Measurements from ENCODE around the gene EPB41L4B.

The EPB41L4B gene

GRCh38 chr9:109176963-109177362 lies 143.9 kb downstream of the EPB41L4B start:
- H3K4me3 ChIP-seq (ENCODE audit: low read depth, low read length), result no peak overlapping the region
- no peak for TF ChIP-seq CTCF (IDR thresholded peaks at IDR 0.05; ENCODE audit: low read depth, low read length)
- no peak for TF ChIP-seq MAX (IDR thresholded peaks at IDR 0.05; ENCODE audit: low read depth, low read length)
- TF ChIP-seq POLR2A (IDR thresholded peaks at IDR 0.05; ENCODE audit: extremely low read depth, insufficient read length), result no peak
- no peak for TF ChIP-seq MYC (IDR thresholded peaks at IDR 0.05; ENCODE audit: low read depth, low read length)
- no peak for DNase-seq (ENCODE audit: low read depth)

- no peak overlapping the region for H3K4me3 ChIP-seq (ENCODE audit: low read depth, low read length)
- no peak for TF ChIP-seq MYC (IDR thresholded peaks at IDR 0.05; ENCODE audit: low read depth, low read length)
- TF ChIP-seq MAX (IDR thresholded peaks at IDR 0.05; ENCODE audit: low read depth, low read length), result no peak
- TF ChIP-seq CTCF (IDR thresholded peaks at IDR 0.05; ENCODE audit: low read depth, low read length), result no peak
- no peak for TF ChIP-seq POLR2A (IDR thresholded peaks at IDR 0.05; ENCODE audit: extremely low read depth, insufficient read length)
- DNase-seq (ENCODE audit: low read depth), result no peak
Measured at GRCh38 chr9:109176386-109176785, 144.5 kb downstream of the EPB41L4B start.

- TF ChIP-seq MYC (IDR thresholded peaks at IDR 0.05; ENCODE audit: low read depth, low read length) (no peak), MAX (IDR thresholded peaks at IDR 0.05; ENCODE audit: low read depth, low read length) (no peak), POLR2A (IDR thresholded peaks at IDR 0.05; ENCODE audit: extremely low read depth, insufficient read length) (no peak), CTCF (IDR thresholded peaks at IDR 0.05; ENCODE audit: low read depth, low read length) (no peak)
- no peak overlapping the region for H3K4me3 ChIP-seq (ENCODE audit: low read depth, low read length)
- DNase-seq (ENCODE audit: low read depth), result no peak
Measured at GRCh38 chr9:109172935-109173334, 147.9 kb downstream of the EPB41L4B start.

- H3K4me3 ChIP-seq (ENCODE audit: low read depth, low read length), result no peak overlapping the region
- TF ChIP-seq POLR2A (IDR thresholded peaks at IDR 0.05; ENCODE audit: extremely low read depth, insufficient read length) (no peak), MAX (IDR thresholded peaks at IDR 0.05; ENCODE audit: low read depth, low read length) (no peak), CTCF (IDR thresholded peaks at IDR 0.05; ENCODE audit: low read depth, low read length) (no peak)
- DNase-seq (ENCODE audit: low read depth), result no peak
Measured at GRCh38 chr9:109171926-109172325, 148.9 kb downstream of the EPB41L4B start.

- H3K4me3 ChIP-seq (ENCODE audit: low read depth, low read length), result no peak overlapping the region
- DNase-seq (ENCODE audit: low read depth), result no peak
- TF ChIP-seq CTCF (IDR thresholded peaks at IDR 0.05; ENCODE audit: low read depth, low read length) (no peak), POLR2A (IDR thresholded peaks at IDR 0.05; ENCODE audit: extremely low read depth, insufficient read length) (no peak), MYC (IDR thresholded peaks at IDR 0.05; ENCODE audit: low read depth, low read length) (no peak), MAX (IDR thresholded peaks at IDR 0.05; ENCODE audit: low read depth, low read length) (no peak)
Measured at GRCh38 chr9:109168170-109168569, 152.7 kb downstream of the EPB41L4B start.

- H3K4me3 ChIP-seq (ENCODE audit: low read depth, low read length), result no peak overlapping the region
- DNase-seq (ENCODE audit: low read depth), result no peak
- no peak for TF ChIP-seq MAX (IDR thresholded peaks at IDR 0.05; ENCODE audit: low read depth, low read length)
- TF ChIP-seq MYC (IDR thresholded peaks at IDR 0.05; ENCODE audit: low read depth, low read length), result no peak
- no peak for TF ChIP-seq CTCF (IDR thresholded peaks at IDR 0.05; ENCODE audit: low read depth, low read length)
- TF ChIP-seq POLR2A (IDR thresholded peaks at IDR 0.05; ENCODE audit: extremely low read depth, insufficient read length), result no peak
Measured at GRCh38 chr9:109167716-109168115, 153.1 kb downstream of the EPB41L4B start.

Data from NB4 (cell line).